Testis (tissue), 3 donors: ENCODE results near the gene PTPRD. TPM values are rescaled to one million over a fixed set of nuclear protein-coding genes. Genes with fewer than 3 reads are reported as not detected.

Experiments
- DNase-seq: peaks from one replicate; pipeline ENCODE4 v3.0.0-alpha.2; 2019
- H3K27ac ChIP-seq, 2 donors: fragments of 200-600 bp; sonication (generic); one replicate each; pipeline ENCODE4 v1.5.1; 2019
- H3K27me3 ChIP-seq: fragments of 200-600 bp; sonication (generic); one replicate; pipeline ENCODE4 v1.5.1; 2019
- H3K36me3 ChIP-seq: fragments of 200-600 bp; sonication (generic); one replicate; pipeline ENCODE4 v1.5.1; 2017; ENCODE audit warnings: low read depth; ENCODE audit errors: missing control alignments
- H3K4me1 ChIP-seq: fragments of 200-600 bp; sonication (generic); one replicate; pipeline ENCODE4 v1.5.1; 2019
- H3K4me3 ChIP-seq, 2 donors: fragments of 200-600 bp; sonication (generic); one replicate each; pipeline ENCODE4 v1.5.1; 2017 to 2019
- H3K9me3 ChIP-seq: fragments of 200-600 bp; sonication (generic); one replicate; pipeline ENCODE4 v1.5.1; 2017
- CTCF ChIP-seq, 3 experiments: fragments of 450-650 bp in 2 of 3; fragments of 200-600 bp in 1 of 3; sonication (generic) in 1 of 3; IDR thresholded peaks; one replicate each; pipeline ENCODE4 v1.5.1; 2016 to 2019; ENCODE audit warnings: antibody characterized with exemption in 3 of 3, mild to moderate bottlenecking in 2 of 3, moderate library complexity in 1 of 3
- POLR2A ChIP-seq: fragments of 450-650 bp; IDR thresholded peaks from one replicate; pipeline ENCODE4 v1.6.1; 2017; ENCODE audit warnings: antibody characterized with exemption, mild to moderate bottlenecking, moderate library complexity
- WGBS, 2 donors: methylation state at CpG; one replicate each; pipeline ENCODE4 v1.1.5; 2018; 5-methylcytosine and 5-hydroxymethylcytosine counted together
- intact Hi-C: fragments of 100-400 bp; cut with DNase I; formaldehyde crosslinking; loops from one replicate; pipeline ENCODE4 v1.15.1; 2023; ENCODE audit warnings: low total_unique reads
- polyA plus RNA-seq: library from polyadenylated mRNA; stranded (reverse); fragments of 350-450 nt; fragmentation: Illumina TruSeq; extraction: RNeasy Lipid Tissue Mini Kit (QIAGEN cat#74804); gene quantifications from one replicate; pipeline ENCODE4 v1.2.3, GENCODE V29; 2014; ENCODE audit warnings: low read depth, low replicate concordance; ENCODE audit not compliant: insufficient read depth
- total RNA-seq, 2 donors: library from RNA; depleted of rRNA; stranded (reverse); fragments of >200 nt; gene quantifications; one replicate each; pipeline ENCODE4 v1.2.3, GENCODE V29; 2016

The PTPRD gene
- total and polyA plus RNA-seq, 3 donors from 2014 or later = 15.4 to 33.6 (median 32.5) TPM

GRCh38 chr9:8428389-8428788 is 2184.4 kb downstream of the PTPRD start:
- Histone ChIP-seq H3K9me3 (no peaks in the 10 kb centered on the region), H3K27me3 (no peaks in the 10 kb centered on the region), H3K36me3 (no peaks in the 10 kb centered on the region), H3K4me3 (no peak overlapping the region), H3K4me1 (no peaks in the 10 kb centered on the region), H3K27ac (no peak overlapping the region)
- intact Hi-C loops = no loop called here
- 87 to 88% methylated on average over 3 of the region's 3 CpGs for WGBS, 2 donors
- TF ChIP-seq POLR2A (no peak), CTCF (IDR thresholded peaks at IDR 0.05) (no peak)
- no peak for DNase-seq

- intact Hi-C loops = no loop called here
- Histone ChIP-seq H3K9me3 (no peaks in the 10 kb centered on the region), H3K27ac (no peak overlapping the region), H3K36me3 (no peaks in the 10 kb centered on the region), H3K27me3 (no peaks in the 10 kb centered on the region), H3K4me1 (no peaks in the 10 kb centered on the region), H3K4me3 (no peak overlapping the region)
- no peak for TF ChIP-seq POLR2A
- no peak for TF ChIP-seq CTCF (IDR thresholded peaks at IDR 0.05)
- 82 to 83% methylated on average over 3 of the region's 3 CpGs for WGBS, 2 donors
- no peak for DNase-seq
Observed at GRCh38 chr9:8424786-8425410, 2187.9 kb downstream of the PTPRD start.

GRCh38 chr9:8420416-8420815 is 2192.4 kb downstream of the PTPRD start:
- WGBS, 2 donors = 40 to 77% methylated on average over 2 of the region's 2 CpGs
- no peaks in the 10 kb centered on the region for H3K9me3 ChIP-seq
- no peak for TF ChIP-seq CTCF (IDR thresholded peaks at IDR 0.05)
- no peak for TF ChIP-seq POLR2A
- no peak for DNase-seq
- H3K27me3 ChIP-seq = no peaks in the 10 kb centered on the region
- intact Hi-C loops = no loop called here
- no peaks in the 10 kb centered on the region for H3K36me3 ChIP-seq
- no peak overlapping the region for H3K27ac ChIP-seq
- no peaks in the 10 kb centered on the region for H3K4me1 ChIP-seq
- no peak overlapping the region for H3K4me3 ChIP-seq

GRCh38 chr9:8419596-8420275 is 2193.1 kb downstream of the PTPRD start:
- Histone ChIP-seq H3K4me1 (no peaks in the 10 kb centered on the region), H3K36me3 (no peaks in the 10 kb centered on the region), H3K4me3 (no peak overlapping the region), H3K9me3 (no peaks in the 10 kb centered on the region), H3K27me3 (no peaks in the 10 kb centered on the region), H3K27ac (no peak overlapping the region)
- DNase-seq = no peak
- intact Hi-C loops = no loop called here
- no peak for TF ChIP-seq POLR2A
- no peak for TF ChIP-seq CTCF (IDR thresholded peaks at IDR 0.05)
- WGBS, 2 donors = 92 to 93% methylated on average over 3 of the region's 3 CpGs

GRCh38 chr9:8417341-8417740 is 2195.5 kb downstream of the PTPRD start:
- H3K36me3 ChIP-seq = no peaks in the 10 kb centered on the region
- TF ChIP-seq CTCF (IDR thresholded peaks at IDR 0.05) (no peak), POLR2A (no peak)
- H3K4me3 ChIP-seq = no peak overlapping the region
- no peak for DNase-seq
- no peak overlapping the region for H3K27ac ChIP-seq
- intact Hi-C loops = no loop called here
- no peaks in the 10 kb centered on the region for H3K4me1 ChIP-seq
- WGBS, 2 donors = 0 to 52% methylated on average over 1 of the region's 1 CpG
- H3K27me3 ChIP-seq = no peaks in the 10 kb centered on the region
- H3K9me3 ChIP-seq = no peaks in the 10 kb centered on the region
